Stomach (tissue), 9 donors: Measurements from ENCODE around the gene TSPYL6. TPM values are rescaled to one million over a fixed set of nuclear protein-coding genes. Genes with fewer than 3 reads are reported as not detected.

ENCODE experiments used
- DNase-seq, 2 donors: peaks; one replicate each; pipeline versions ENCODE4 v3.0.0 to v3.0.0-alpha.2; 2013 to 2019
- H3K27ac ChIP-seq, 5 donors: fragments of 200-600 bp in 4 of 5; sonication (generic) in 4 of 5; one replicate each; pipeline ENCODE4 v1.5.1; 2013 to 2019; ENCODE audit warnings: mild to moderate bottlenecking in 1 of 5, moderate library complexity in 1 of 5
- H3K27me3 ChIP-seq, 3 donors: fragments of 200-600 bp; sonication (generic); one replicate each; pipeline ENCODE4 v1.5.1; 2017 to 2019; ENCODE audit warnings: mixed run types in 1 of 3
- H3K36me3 ChIP-seq, 4 donors: fragments of 200-600 bp; sonication (generic); 1 replicate in 3 of 4; 2 replicates in 1 of 4; pipeline ENCODE4 v1.5.1; 2016 to 2019
- H3K4me1 ChIP-seq, 4 donors: fragments of 200-600 bp; sonication (generic); one replicate each; pipeline ENCODE4 v1.5.1; 2016 to 2019
- H3K4me3 ChIP-seq, 4 donors: fragments of 200-600 bp; sonication (generic) in 3 of 4; one replicate each; pipeline ENCODE4 v1.5.1; 2016 to 2019; ENCODE audit warnings: mild to moderate bottlenecking in 1 of 4
- H3K9me3 ChIP-seq, 4 donors: fragments of 200-600 bp; sonication (generic); one replicate each; pipeline ENCODE4 v1.5.1; 2016 to 2019
- EP300 ChIP-seq: sonication (generic); formaldehyde crosslinking; IDR thresholded peaks from one replicate; pipeline ENCODE4 v1.6.1; 2017; ENCODE audit warnings: antibody characterized with exemption
- POLR2A ChIP-seq, 4 donors: fragments of 450-650 bp; IDR thresholded peaks; one replicate each; pipeline ENCODE4 v1.6.1; 2016; ENCODE audit warnings: antibody characterized with exemption in 4 of 4, control low read depth in 2 of 4, mild to moderate bottlenecking in 1 of 4, moderate library complexity in 1 of 4
- POLR2AphosphoS5 ChIP-seq, 3 donors: sonication (generic); formaldehyde crosslinking; IDR thresholded peaks; one replicate each; pipeline ENCODE4 v1.6.1; 2016; ENCODE audit warnings: antibody characterized with exemption in 3 of 3
- whole genome bisulfite sequencing, 5 donors: extraction: QIAGEN DNeasy Blood & Tissue Kit in 3 of 5; methylation state at CpG; one replicate each; pipeline versions ENCODE4 v1.1.5 to v1.1.7; 2013 to 2018; 5-methylcytosine and 5-hydroxymethylcytosine counted together
- intact Hi-C: fragments of 100-400 bp; cut with DNase I; formaldehyde crosslinking; loops from one replicate; pipeline ENCODE4 v1.15.1; 2023; ENCODE audit warnings: low total_unique reads
- polyA plus RNA-seq, 3 donors: library from polyadenylated mRNA; stranded (reverse); fragments of 200-250 nt; gene quantifications; one replicate each; pipeline ENCODE4 v1.2.3, GENCODE V29; 2013
- total RNA-seq, 5 donors: library from RNA; depleted of rRNA; stranded (reverse); fragments of >200 nt; gene quantifications; one replicate each; pipeline versions ENCODE4 v1.1.0 to v1.2.3, GENCODE V29; 2014 to 2016
- TF ChIP-seq, protein P1 (sequence below), 7 experiments: fragments of 450-650 bp in 4 of 7; fragments of 200-600 bp in 3 of 7; sonication (generic) in 3 of 7; IDR thresholded peaks; one replicate each; pipeline ENCODE4 v1.5.1; 2016 to 2019; ENCODE audit warnings: antibody characterized with exemption in 7 of 7, control low read depth in 2 of 7, mild to moderate bottlenecking in 1 of 7
- donor health status: healthy with polysubstance abuse.
- donor health status: Bipolar disorder and iron deficiency.
- donor health status: healthy.

Gene TSPYL6
- total and polyA plus RNA-seq, 8 donors: not detected

DNA sequence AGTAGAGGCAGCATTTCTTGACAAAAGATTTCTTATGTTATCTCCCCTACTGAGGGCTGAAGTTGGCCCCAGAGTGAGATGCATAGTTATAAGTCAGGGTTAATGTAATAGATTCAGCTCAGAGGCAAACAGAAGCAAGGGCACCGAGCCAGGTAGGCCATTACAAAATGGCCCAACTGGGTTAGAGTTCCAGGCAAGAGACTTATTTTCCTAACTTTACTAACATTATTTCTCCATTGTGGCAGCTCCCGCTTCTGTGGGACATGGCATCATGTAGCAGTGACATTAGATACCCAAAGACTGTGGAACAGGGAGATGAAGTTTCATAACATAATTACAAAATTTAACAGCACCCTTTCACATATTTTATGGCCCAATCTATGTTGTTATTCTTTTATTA, 27.1 kb downstream of the TSPYL6 start:
- 29 to 54% (median 41%) methylated on average over 2 of the region's 2 CpGs for WGBS, 5 donors
- H3K36me3 ChIP-seq: no peaks in the 10 kb centered on the region
- H3K27ac ChIP-seq: peak overlapping the region in 1 of 5 donors; percentile 37
- TF ChIP-seq EP300 (no peak), POLR2AphosphoS5 (IDR thresholded peaks at IDR 0.05) (no peak), POLR2A (IDR thresholded peaks at IDR 0.05) (no peak)
- TF ChIP-seq, protein P1, sequence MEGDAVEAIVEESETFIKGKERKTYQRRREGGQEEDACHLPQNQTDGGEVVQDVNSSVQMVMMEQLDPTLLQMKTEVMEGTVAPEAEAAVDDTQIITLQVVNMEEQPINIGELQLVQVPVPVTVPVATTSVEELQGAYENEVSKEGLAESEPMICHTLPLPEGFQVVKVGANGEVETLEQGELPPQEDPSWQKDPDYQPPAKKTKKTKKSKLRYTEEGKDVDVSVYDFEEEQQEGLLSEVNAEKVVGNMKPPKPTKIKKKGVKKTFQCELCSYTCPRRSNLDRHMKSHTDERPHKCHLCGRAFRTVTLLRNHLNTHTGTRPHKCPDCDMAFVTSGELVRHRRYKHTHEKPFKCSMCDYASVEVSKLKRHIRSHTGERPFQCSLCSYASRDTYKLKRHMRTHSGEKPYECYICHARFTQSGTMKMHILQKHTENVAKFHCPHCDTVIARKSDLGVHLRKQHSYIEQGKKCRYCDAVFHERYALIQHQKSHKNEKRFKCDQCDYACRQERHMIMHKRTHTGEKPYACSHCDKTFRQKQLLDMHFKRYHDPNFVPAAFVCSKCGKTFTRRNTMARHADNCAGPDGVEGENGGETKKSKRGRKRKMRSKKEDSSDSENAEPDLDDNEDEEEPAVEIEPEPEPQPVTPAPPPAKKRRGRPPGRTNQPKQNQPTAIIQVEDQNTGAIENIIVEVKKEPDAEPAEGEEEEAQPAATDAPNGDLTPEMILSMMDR (IDR thresholded peaks at IDR 0.05): no peak
- peak; percentile 50 to 79 for DNase-seq
- peaks cover 0 to 24% (median 11%) of the 10 kb centered on the region in 4 donors for H3K4me1 ChIP-seq
- no peak overlapping the region for H3K4me3 ChIP-seq
- H3K9me3 ChIP-seq: peaks cover 0 to 4% (median 0%) of the 10 kb centered on the region in 4 donors
- no peaks in the 10 kb centered on the region for H3K27me3 ChIP-seq
- intact Hi-C loops: no loop called here

DNA sequence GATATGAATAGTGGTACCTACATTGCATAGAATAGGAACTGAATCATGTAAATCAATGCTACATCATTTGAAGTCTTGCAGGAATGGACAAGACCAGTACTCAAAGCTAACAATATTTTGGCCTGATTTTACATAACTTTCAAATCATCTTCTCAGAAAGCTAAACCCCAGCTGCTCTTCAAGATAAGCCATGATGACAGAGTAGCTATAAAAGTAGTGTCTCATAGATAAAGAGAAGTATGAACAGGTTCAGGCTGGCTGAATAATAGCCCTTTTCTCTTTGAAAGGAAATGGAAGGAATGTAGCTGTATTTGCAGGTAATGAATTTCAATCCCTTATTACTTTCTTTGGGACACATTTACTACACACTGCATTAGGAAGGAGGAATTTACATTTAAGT, 28.2 kb downstream of the TSPYL6 start:
- Histone ChIP-seq H3K27ac (no peak overlapping the region), H3K9me3 (peaks cover 0 to 4% (median 0%) of the 10 kb centered on the region in 4 donors), H3K36me3 (no peaks in the 10 kb centered on the region), H3K4me1 (peaks cover 0 to 24% (median 11%) of the 10 kb centered on the region in 4 donors), H3K4me3 (no peak overlapping the region), H3K27me3 (no peaks in the 10 kb centered on the region)
- intact Hi-C loops: no loop called here
- TF ChIP-seq, protein P1 (IDR thresholded peaks at IDR 0.05): no peak
- no peak for TF ChIP-seq POLR2AphosphoS5 (IDR thresholded peaks at IDR 0.05)
- TF ChIP-seq POLR2A (IDR thresholded peaks at IDR 0.05): no peak
- no peak for TF ChIP-seq EP300
- DNase-seq: no peak

DNA sequence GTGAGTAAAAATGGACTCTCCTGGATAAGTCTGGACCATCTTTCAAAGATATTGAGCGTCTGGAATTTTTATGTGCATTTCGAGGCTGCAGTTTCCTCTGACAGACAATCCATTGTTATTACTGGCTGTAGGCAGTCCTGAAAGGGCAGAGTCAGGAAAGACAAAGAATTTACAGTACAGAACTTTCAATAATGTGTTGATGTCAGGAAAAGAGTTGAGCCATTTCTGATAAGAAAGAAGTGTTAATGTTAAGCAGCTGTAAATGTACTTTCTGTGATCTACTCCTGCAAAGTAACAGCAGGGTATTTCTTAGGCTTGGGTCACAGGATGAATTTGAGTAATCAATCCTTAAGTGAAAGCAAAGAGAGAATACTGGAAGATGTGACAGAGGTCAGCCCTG, 29.8 kb downstream of the TSPYL6 start:
- H3K27me3 ChIP-seq: no peaks in the 10 kb centered on the region
- peak in 1 of 2 donors; percentile 19 for DNase-seq
- H3K36me3 ChIP-seq: no peaks in the 10 kb centered on the region
- TF ChIP-seq, protein P1 (IDR thresholded peaks at IDR 0.05): no peak
- TF ChIP-seq POLR2AphosphoS5 (IDR thresholded peaks at IDR 0.05): no peak
- TF ChIP-seq EP300: no peak
- TF ChIP-seq POLR2A (IDR thresholded peaks at IDR 0.05): no peak
- H3K4me1 ChIP-seq: peaks cover 0 to 24% (median 11%) of the 10 kb centered on the region in 4 donors
- H3K27ac ChIP-seq: no peak overlapping the region
- H3K4me3 ChIP-seq: no peak overlapping the region
- intact Hi-C loops: no loop called here
- H3K9me3 ChIP-seq: no peaks in the 10 kb centered on the region
- WGBS, 5 donors: 42 to 68% (median 56%) methylated on average over 2 of the region's 2 CpGs

DNA sequence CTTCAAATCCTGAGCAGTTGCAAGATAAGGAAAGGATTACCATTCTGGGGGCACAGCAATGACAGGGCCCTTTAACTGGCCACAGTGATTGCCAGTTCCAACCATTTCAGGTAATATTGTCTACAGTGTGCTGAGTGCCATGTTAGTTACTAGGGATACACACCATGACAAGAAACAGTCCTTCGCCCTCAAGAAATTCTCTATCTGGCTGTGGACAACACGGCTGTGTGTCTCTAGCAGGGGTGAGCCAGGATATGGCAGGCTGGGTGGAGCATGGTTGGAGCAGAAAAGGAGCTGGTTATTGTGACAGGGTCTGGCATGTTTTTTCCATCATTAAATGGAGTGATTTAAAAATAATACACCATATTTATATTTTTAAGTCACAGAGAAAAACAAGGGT, 31.0 kb downstream of the TSPYL6 start:
- DNase-seq: peak in 1 of 2 donors; percentile 6
- intact Hi-C loops: no loop called here

More for the DNA sequence above, 31.0 kb downstream of the TSPYL6 start:
- 88 to 94% (median 91%) methylated on average over 2 of the region's 2 CpGs for WGBS, 5 donors
- no peak overlapping the region for H3K4me3 ChIP-seq
- no peak overlapping the region for H3K27ac ChIP-seq
- no peaks in the 10 kb centered on the region for H3K27me3 ChIP-seq
- H3K36me3 ChIP-seq: no peaks in the 10 kb centered on the region
- no peak for TF ChIP-seq POLR2AphosphoS5 (IDR thresholded peaks at IDR 0.05)
- no peak for TF ChIP-seq EP300
- no peak for TF ChIP-seq POLR2A (IDR thresholded peaks at IDR 0.05)
- TF ChIP-seq, protein P1 (IDR thresholded peaks at IDR 0.05): no peak
- H3K9me3 ChIP-seq: no peaks in the 10 kb centered on the region
- H3K4me1 ChIP-seq: peaks cover 0 to 24% (median 11%) of the 10 kb centered on the region in 4 donors
